Fibroblast of lung (primary cell): Measurements from ENCODE around the gene CYP4F12. TPM values are rescaled to one million over a fixed set of nuclear protein-coding genes. Genes with fewer than 3 reads are reported as not detected.

ENCODE experiments used
- DNase-seq, 2 donors: peaks; one replicate each; pipeline versions ENCODE4 v3.0.0 to v3.0.0-alpha.2; 2010; ENCODE audit warnings: low read depth in 2 of 2
- H2AFZ ChIP-seq: 2 replicates; pipeline ENCODE4 v1.5.1; 2012; ENCODE audit warnings: low read length, control low read depth, inconsistent platforms
- H3K27ac ChIP-seq: 2 replicates; pipeline ENCODE4 v1.5.1; 2011; ENCODE audit warnings: low read length, control low read depth; ENCODE audit not compliant: insufficient read depth
- H3K27me3 ChIP-seq: 2 replicates; pipeline ENCODE4 v1.5.1; 2011; ENCODE audit warnings: mild to moderate bottlenecking, low read length; ENCODE audit not compliant: control insufficient read depth, insufficient read depth
- H3K36me3 ChIP-seq: 2 replicates; pipeline ENCODE4 v1.5.1; 2011; ENCODE audit warnings: low read length; ENCODE audit not compliant: control insufficient read depth, insufficient read depth
- H3K4me1 ChIP-seq: 2 replicates; pipeline ENCODE4 v1.5.1; 2011; ENCODE audit warnings: low read length; ENCODE audit not compliant: control insufficient read depth, insufficient read depth; ENCODE audit errors: extremely low read depth
- H3K4me2 ChIP-seq: 2 replicates; pipeline ENCODE4 v1.5.1; 2011; ENCODE audit warnings: low read length, control low read depth; ENCODE audit not compliant: insufficient read depth; ENCODE audit errors: extremely low read depth
- H3K4me3 ChIP-seq, 4 experiments: fragments of 200-600 bp in 1 of 4; sonication (generic) in 1 of 4; replicated peaks in 1 of 4; 2 replicates each; pipeline ENCODE4 v1.5.1; 2011 to 2016; ENCODE audit warnings: low read length in 4 of 4, low read depth in 3 of 4, mild to moderate bottlenecking in 3 of 4, control low read depth in 2 of 4, inconsistent platforms in 1 of 4, mixed read lengths in 1 of 4; ENCODE audit not compliant: insufficient read depth in 1 of 4; ENCODE audit errors: control extremely low read depth in 1 of 4
- H3K79me2 ChIP-seq: 2 replicates; pipeline ENCODE4 v1.5.1; 2012; ENCODE audit warnings: mild to moderate bottlenecking, low read length, inconsistent platforms; ENCODE audit not compliant: control insufficient read depth, insufficient read depth
- H3K9ac ChIP-seq: 2 replicates; pipeline ENCODE4 v1.5.1; 2011; ENCODE audit warnings: mild to moderate bottlenecking, low read length, control low read depth; ENCODE audit not compliant: insufficient read depth
- H3K9me3 ChIP-seq: 2 replicates; pipeline ENCODE4 v1.5.1; 2012; ENCODE audit warnings: low read depth, low read length; ENCODE audit not compliant: control insufficient read depth, insufficient read depth
- H4K20me1 ChIP-seq: 2 replicates; pipeline ENCODE4 v1.5.1; 2011; ENCODE audit warnings: low read length; ENCODE audit not compliant: control insufficient read depth, insufficient read depth; ENCODE audit errors: extremely low read depth
- EZH2 ChIP-seq: IDR thresholded peaks from 2 replicates; pipeline ENCODE4 v1.5.1; 2012; ENCODE audit warnings: low read length, control low read depth, mild to moderate bottlenecking; ENCODE audit errors: missing control alignments
- polyA plus RNA-seq, 2 donors: library from polyadenylated mRNA; depleted of rRNA in 1 of 2; stranded (reverse) in 1 of 2; unstranded in 1 of 2; fragments of >200 nt; gene quantifications; 2 replicates each; pipeline ENCODE4 v1.2.1, GENCODE V29; 2011 to 2012; ENCODE audit warnings: missing spikeins in 1 of 2
- total RNA-seq: library from RNA; depleted of rRNA; stranded (reverse); fragments of >200 nt; gene quantifications from 2 replicates; pipeline ENCODE4 v1.2.1, GENCODE V29; 2014
- TF ChIP-seq, protein P1 (sequence below), 2 donors: IDR thresholded peaks in 1 of 2; conservative IDR thresholded peaks in 1 of 2; 1 replicate in 1 of 2; 2 replicates in 1 of 2; pipeline ENCODE4 v1.5.1; 2011 to 2012; ENCODE audit warnings: low read length in 2 of 2, control low read depth in 1 of 2, inconsistent platforms in 1 of 2, low read depth in 1 of 2, mild to moderate bottlenecking in 1 of 2

The CYP4F12 gene
- total and polyA plus RNA-seq, 2 donors (not counting 1 experiment from before 2014, with no cell fraction given): not detected

GRCh38 chr19:15732388-15732787, 59.5 kb downstream of the CYP4F12 start:
- Histone ChIP-seq H2AFZ (no peak overlapping the region), H3K4me1 (no peaks in the 10 kb centered on the region), H3K36me3 (no peaks in the 10 kb centered on the region), H3K4me2 (no peak overlapping the region), H3K4me3 (no peak overlapping the region), H3K9ac (no peak overlapping the region), H4K20me1 (no peaks in the 10 kb centered on the region), H3K79me2 (no peaks in the 10 kb centered on the region), H3K27me3 (no peaks in the 10 kb centered on the region), H3K9me3 (no peaks in the 10 kb centered on the region), H3K27ac (no peak overlapping the region)
- TF ChIP-seq, protein P1, sequence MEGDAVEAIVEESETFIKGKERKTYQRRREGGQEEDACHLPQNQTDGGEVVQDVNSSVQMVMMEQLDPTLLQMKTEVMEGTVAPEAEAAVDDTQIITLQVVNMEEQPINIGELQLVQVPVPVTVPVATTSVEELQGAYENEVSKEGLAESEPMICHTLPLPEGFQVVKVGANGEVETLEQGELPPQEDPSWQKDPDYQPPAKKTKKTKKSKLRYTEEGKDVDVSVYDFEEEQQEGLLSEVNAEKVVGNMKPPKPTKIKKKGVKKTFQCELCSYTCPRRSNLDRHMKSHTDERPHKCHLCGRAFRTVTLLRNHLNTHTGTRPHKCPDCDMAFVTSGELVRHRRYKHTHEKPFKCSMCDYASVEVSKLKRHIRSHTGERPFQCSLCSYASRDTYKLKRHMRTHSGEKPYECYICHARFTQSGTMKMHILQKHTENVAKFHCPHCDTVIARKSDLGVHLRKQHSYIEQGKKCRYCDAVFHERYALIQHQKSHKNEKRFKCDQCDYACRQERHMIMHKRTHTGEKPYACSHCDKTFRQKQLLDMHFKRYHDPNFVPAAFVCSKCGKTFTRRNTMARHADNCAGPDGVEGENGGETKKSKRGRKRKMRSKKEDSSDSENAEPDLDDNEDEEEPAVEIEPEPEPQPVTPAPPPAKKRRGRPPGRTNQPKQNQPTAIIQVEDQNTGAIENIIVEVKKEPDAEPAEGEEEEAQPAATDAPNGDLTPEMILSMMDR (conservative IDR thresholded peaks at IDR 0.05 in 1 of 2, IDR thresholded peaks at IDR 0.05 in 1 of 2; ENCODE audit: low read depth in 1 of 2, low read length in 2 of 2): no peak
- TF ChIP-seq EZH2: no peak
- no peak for DNase-seq

GRCh38 chr19:15733895-15734294, 61.0 kb downstream of the CYP4F12 start:
- TF ChIP-seq, protein P1 (conservative IDR thresholded peaks at IDR 0.05 in 1 of 2, IDR thresholded peaks at IDR 0.05 in 1 of 2; ENCODE audit: low read depth in 1 of 2, low read length in 2 of 2): no peak
- TF ChIP-seq EZH2: no peak
- H3K36me3 ChIP-seq: no peaks in the 10 kb centered on the region
- H2AFZ ChIP-seq: no peak overlapping the region
- H3K79me2 ChIP-seq: no peaks in the 10 kb centered on the region
- H3K4me1 ChIP-seq: no peaks in the 10 kb centered on the region
- no peak overlapping the region for H3K9ac ChIP-seq
- H4K20me1 ChIP-seq: no peaks in the 10 kb centered on the region
- no peaks in the 10 kb centered on the region for H3K27me3 ChIP-seq
- DNase-seq: no peak
- no peak overlapping the region for H3K4me2 ChIP-seq
- no peaks in the 10 kb centered on the region for H3K9me3 ChIP-seq
- H3K27ac ChIP-seq: no peak overlapping the region
- no peak overlapping the region for H3K4me3 ChIP-seq

DNA sequence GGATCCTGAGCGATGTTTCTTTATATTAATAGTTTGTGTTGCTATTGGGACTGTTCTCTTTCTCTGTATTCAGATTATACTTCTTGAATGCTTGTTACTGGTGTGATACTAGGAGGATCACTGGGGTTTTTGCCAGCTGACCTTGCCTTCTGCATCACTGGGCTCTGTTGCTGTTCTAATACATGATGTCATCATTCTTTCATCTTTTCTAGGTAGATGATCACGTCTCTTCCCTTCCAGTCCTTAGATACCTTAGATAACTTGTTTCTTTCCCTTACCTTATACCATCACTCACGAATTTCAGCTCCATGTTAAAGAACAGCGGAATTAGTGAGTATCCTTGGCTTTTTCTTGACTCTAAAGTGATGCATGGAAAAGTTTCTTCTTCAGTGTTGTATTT, 64.8 kb downstream of the CYP4F12 start, which contains the start of gene OR10H3:
TSS of gene OR10H3 (plus strand) at position 264 of the 400 bp plus-strand sequence. CDS start 3,408 bp downstream, outside the sequence.
- no peak for TF ChIP-seq EZH2
- TF ChIP-seq, protein P1 (conservative IDR thresholded peaks at IDR 0.05 in 1 of 2, IDR thresholded peaks at IDR 0.05 in 1 of 2; ENCODE audit: low read depth in 1 of 2, low read length in 2 of 2): no peak
- H3K27me3 ChIP-seq: no peaks in the 10 kb centered on the region
- H3K4me1 ChIP-seq: no peaks in the 10 kb centered on the region
- DNase-seq: no peak
- no peaks in the 10 kb centered on the region for H4K20me1 ChIP-seq
- H3K4me3 ChIP-seq: no peak within 1 kb of the TSS
- H2AFZ ChIP-seq: no peak within 1 kb of the TSS
- no peaks in the 10 kb centered on the region for H3K36me3 ChIP-seq
- H3K79me2 ChIP-seq: no peaks in the 10 kb centered on the region
- H3K27ac ChIP-seq: no peak within 1 kb of the TSS
- H3K4me2 ChIP-seq: no peak within 1 kb of the TSS
- no peak within 1 kb of the TSS for H3K9ac ChIP-seq
- no peaks in the 10 kb centered on the region for H3K9me3 ChIP-seq
